HEK293T (cell line): ENCODE results near the gene TMEM245.

Experiments
- BHLHE40 ChIP-seq: fragments of 450-650 bp; IDR thresholded peaks from 2 replicates; pipeline ENCODE4 v1.6.1; 2016; ENCODE audit warnings: mild to moderate bottlenecking, moderate library complexity, borderline replicate concordance
- CTBP1 ChIP-seq: fragments of 450-650 bp; IDR thresholded peaks from 2 replicates; pipeline ENCODE4 v1.6.1; 2016; ENCODE audit warnings: borderline replicate concordance
- FOXA1 ChIP-seq: fragments of 450-650 bp; IDR thresholded peaks from 2 replicates; pipeline ENCODE4 v1.6.1; 2016; ENCODE audit warnings: mild to moderate bottlenecking
- HDGF ChIP-seq: fragments of 450-650 bp; IDR thresholded peaks from 2 replicates; pipeline ENCODE4 v1.6.1; 2017; ENCODE audit warnings: antibody characterized with exemption, borderline replicate concordance
- LEF1 ChIP-seq: fragments of 450-650 bp; IDR thresholded peaks from 2 replicates; pipeline ENCODE4 v1.6.1; 2017; ENCODE audit warnings: mild to moderate bottlenecking, borderline replicate concordance
- SP1 ChIP-seq: fragments of 450-650 bp; IDR thresholded peaks from 2 replicates; pipeline ENCODE4 v1.6.1; 2017
- TARDBP ChIP-seq: fragments of 450-650 bp; IDR thresholded peaks from 2 replicates; pipeline ENCODE4 v1.6.1; 2016

DNA sequence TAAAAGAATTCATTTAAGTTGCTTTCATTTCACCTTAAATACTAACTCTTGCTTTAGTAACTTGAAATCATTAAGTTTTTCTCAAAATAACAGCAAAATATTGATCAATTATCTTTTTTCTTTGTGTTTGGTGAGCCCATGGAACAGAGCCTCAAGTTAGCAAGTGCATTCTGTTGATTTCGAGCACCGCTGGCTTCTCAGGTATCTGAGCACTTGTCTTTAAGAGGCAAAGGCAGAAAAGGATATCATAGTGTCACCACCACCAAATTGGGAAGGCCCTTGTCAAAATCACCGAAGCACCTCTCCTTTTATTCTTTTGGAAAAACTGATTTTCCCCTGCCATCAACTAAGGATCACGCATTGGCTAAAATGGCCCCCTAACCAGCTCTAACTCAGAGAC is 89.3 kb downstream of the TMEM245 start:
- TF ChIP-seq FOXA1: no peak
- no peak for TF ChIP-seq BHLHE40
- TF ChIP-seq SP1: no peak
- TF ChIP-seq HDGF: no peak
- TF ChIP-seq CTBP1: no peak
- TF ChIP-seq TARDBP: no peak
- no peak for TF ChIP-seq LEF1
